Nephron (organoid): ENCODE results near the gene ANAPC5.

Experiments used
- H3K27ac Mint-ChIP-seq, 3 experiments: 2 replicates each; pipeline ENCODE4 v1.8.0; 2020; ENCODE audit warnings: mixed read lengths in 3 of 3, mild to moderate bottlenecking in 2 of 3, moderate library complexity in 1 of 3
- H3K27me3 Mint-ChIP-seq: 2 replicates; pipeline ENCODE4 v1.8.0; 2021; ENCODE audit warnings: low read depth, mild to moderate bottlenecking, moderate library complexity, mixed read lengths
- H3K36me3 Mint-ChIP-seq: 2 replicates; pipeline ENCODE4 v1.8.0; 2020; ENCODE audit warnings: low read depth, mixed read lengths
- H3K4me1 Mint-ChIP-seq: 2 replicates; pipeline ENCODE4 v1.8.0; 2020; ENCODE audit warnings: mixed read lengths
- H3K4me3 Mint-ChIP-seq, 3 experiments: 2 replicates each; pipeline ENCODE4 v1.8.0; 2020; ENCODE audit warnings: mild to moderate bottlenecking in 3 of 3, mixed read lengths in 3 of 3, moderate library complexity in 2 of 3
- H3K9me3 Mint-ChIP-seq: 2 replicates; pipeline ENCODE4 v1.8.0; 2020; ENCODE audit warnings: mixed read lengths
- TF ChIP-seq, protein P1 (sequence below), 3 experiments: fragments of 200-600 bp; sonication (generic); IDR thresholded peaks; one replicate each; pipeline ENCODE4 v1.5.0; 2021; ENCODE audit warnings: antibody characterized with exemption in 3 of 3; ENCODE audit not compliant: unreplicated experiment in 3 of 3

Gene ANAPC5

GRCh38 chr12:121330195-121330594 is 22.0 kb downstream of the ANAPC5 start:
- H3K4me1 Mint-ChIP-seq, result no peaks in the 10 kb centered on the region

GRCh38 chr12:121328620-121329019 is 23.6 kb downstream of the ANAPC5 start:
- Mint-ChIP-seq H3K4me1 (no peaks in the 10 kb centered on the region), H3K27me3 (no peaks in the 10 kb centered on the region), H3K4me3 (no peak overlapping the region), H3K9me3 (no peaks in the 10 kb centered on the region), H3K36me3 (peaks cover 72% of the 10 kb centered on the region), H3K27ac (no peak overlapping the region)
- TF ChIP-seq, protein P1, sequence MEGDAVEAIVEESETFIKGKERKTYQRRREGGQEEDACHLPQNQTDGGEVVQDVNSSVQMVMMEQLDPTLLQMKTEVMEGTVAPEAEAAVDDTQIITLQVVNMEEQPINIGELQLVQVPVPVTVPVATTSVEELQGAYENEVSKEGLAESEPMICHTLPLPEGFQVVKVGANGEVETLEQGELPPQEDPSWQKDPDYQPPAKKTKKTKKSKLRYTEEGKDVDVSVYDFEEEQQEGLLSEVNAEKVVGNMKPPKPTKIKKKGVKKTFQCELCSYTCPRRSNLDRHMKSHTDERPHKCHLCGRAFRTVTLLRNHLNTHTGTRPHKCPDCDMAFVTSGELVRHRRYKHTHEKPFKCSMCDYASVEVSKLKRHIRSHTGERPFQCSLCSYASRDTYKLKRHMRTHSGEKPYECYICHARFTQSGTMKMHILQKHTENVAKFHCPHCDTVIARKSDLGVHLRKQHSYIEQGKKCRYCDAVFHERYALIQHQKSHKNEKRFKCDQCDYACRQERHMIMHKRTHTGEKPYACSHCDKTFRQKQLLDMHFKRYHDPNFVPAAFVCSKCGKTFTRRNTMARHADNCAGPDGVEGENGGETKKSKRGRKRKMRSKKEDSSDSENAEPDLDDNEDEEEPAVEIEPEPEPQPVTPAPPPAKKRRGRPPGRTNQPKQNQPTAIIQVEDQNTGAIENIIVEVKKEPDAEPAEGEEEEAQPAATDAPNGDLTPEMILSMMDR (IDR thresholded peaks at IDR 0.05; ENCODE audit: unreplicated experiment in 3 of 3), result no peak

More at GRCh38 chr12:121330195-121330594, 22.0 kb downstream of the ANAPC5 start:
- H3K9me3 Mint-ChIP-seq, result no peaks in the 10 kb centered on the region
- no peak overlapping the region for H3K4me3 Mint-ChIP-seq
- H3K36me3 Mint-ChIP-seq, result peaks cover 72% of the 10 kb centered on the region
- no peak overlapping the region for H3K27ac Mint-ChIP-seq
- TF ChIP-seq, protein P1 (IDR thresholded peaks at IDR 0.05; ENCODE audit: unreplicated experiment in 3 of 3), result no peak
- no peaks in the 10 kb centered on the region for H3K27me3 Mint-ChIP-seq

DNA sequence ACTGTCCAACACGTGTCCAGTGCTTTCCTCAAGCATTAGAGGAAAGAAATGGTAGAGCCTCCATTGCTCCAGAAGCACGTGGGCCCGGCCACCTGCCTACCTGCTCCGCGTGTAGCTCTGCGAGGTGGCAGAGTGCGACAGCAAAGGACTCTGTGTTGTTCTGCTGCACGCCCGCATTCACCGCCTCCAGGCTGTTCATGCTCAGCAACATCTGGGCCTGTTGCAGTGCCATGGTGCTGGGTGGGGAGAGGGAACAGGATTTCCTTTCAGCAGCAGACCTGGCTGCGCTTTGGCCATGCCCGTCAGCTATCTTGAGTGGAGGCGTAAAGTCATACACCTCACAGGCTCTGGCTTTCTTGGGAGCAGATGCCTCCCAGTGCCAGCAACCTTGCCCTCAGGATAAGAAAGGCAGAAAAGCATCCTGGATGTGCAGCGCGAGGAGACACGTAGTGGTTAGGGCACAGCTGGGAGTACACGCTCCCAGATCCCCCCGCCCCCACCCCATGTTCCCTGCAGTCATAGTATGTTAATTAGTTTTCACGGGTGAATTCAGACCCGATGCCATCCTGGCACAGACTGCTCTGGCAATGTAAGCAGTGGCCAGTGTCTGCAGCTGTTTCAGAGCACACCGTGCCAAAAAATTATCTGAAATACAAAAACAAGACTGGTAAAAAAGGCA is 25.1 kb downstream of the ANAPC5 start:
- Mint-ChIP-seq H3K36me3 (peaks cover 72% of the 10 kb centered on the region), H3K27ac (no peak overlapping the region), H3K4me1 (no peaks in the 10 kb centered on the region), H3K27me3 (no peaks in the 10 kb centered on the region), H3K4me3 (no peak overlapping the region), H3K9me3 (no peaks in the 10 kb centered on the region)
- TF ChIP-seq, protein P1 (IDR thresholded peaks at IDR 0.05; ENCODE audit: unreplicated experiment in 3 of 3), result no peak

GRCh38 chr12:121325922-121326396 is 26.3 kb downstream of the ANAPC5 start:
- H3K27me3 Mint-ChIP-seq, result no peaks in the 10 kb centered on the region
- no peaks in the 10 kb centered on the region for H3K4me1 Mint-ChIP-seq
- peaks cover 63% of the 10 kb centered on the region for H3K36me3 Mint-ChIP-seq
- no peak overlapping the region for H3K27ac Mint-ChIP-seq
- H3K4me3 Mint-ChIP-seq, result no peak overlapping the region
- no peaks in the 10 kb centered on the region for H3K9me3 Mint-ChIP-seq
- TF ChIP-seq, protein P1 (IDR thresholded peaks at IDR 0.05; ENCODE audit: unreplicated experiment in 3 of 3), result no peak

GRCh38 chr12:121323908-121324307 is 28.3 kb downstream of the ANAPC5 start:
- Mint-ChIP-seq H3K36me3 (peaks cover 52% of the 10 kb centered on the region), H3K4me3 (no peak overlapping the region), H3K27me3 (no peaks in the 10 kb centered on the region), H3K9me3 (no peaks in the 10 kb centered on the region), H3K27ac (no peak overlapping the region), H3K4me1 (no peaks in the 10 kb centered on the region)
- TF ChIP-seq, protein P1 (IDR thresholded peaks at IDR 0.05; ENCODE audit: unreplicated experiment in 3 of 3), result no peak

DNA sequence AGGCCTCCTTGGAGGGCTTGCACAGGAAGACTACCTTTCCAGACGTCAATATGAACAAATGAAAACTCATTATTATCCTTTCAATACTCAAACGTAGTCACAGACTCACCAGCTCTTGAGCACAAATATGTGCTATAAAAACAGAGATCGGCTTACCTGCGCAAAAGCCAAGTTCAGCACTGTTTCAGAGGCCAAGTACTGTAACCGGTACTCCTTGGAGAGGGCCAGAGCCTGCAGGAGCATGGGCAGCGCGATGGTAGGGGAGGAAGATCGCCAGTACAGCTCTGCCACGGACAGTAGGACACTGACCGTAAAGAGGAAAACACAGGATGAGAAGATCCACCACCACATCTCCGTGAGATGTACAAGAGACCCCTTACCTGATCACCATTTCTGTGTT is 34.1 kb downstream of the ANAPC5 start:
- Mint-ChIP-seq H3K4me3 (no peak overlapping the region), H3K4me1 (no peaks in the 10 kb centered on the region), H3K27me3 (no peaks in the 10 kb centered on the region), H3K36me3 (peaks cover 50% of the 10 kb centered on the region), H3K27ac (no peak overlapping the region), H3K9me3 (no peaks in the 10 kb centered on the region)
- TF ChIP-seq, protein P1 (IDR thresholded peaks at IDR 0.05; ENCODE audit: unreplicated experiment in 3 of 3), result no peak
